GM23248 (cell line): ENCODE data around the gene IGFLR1. TPM values are rescaled to one million over a fixed set of nuclear protein-coding genes. Genes with fewer than 3 reads are reported as not detected.

Experiments
- DNase-seq: peaks from one replicate; pipeline ENCODE4 v3.0.0-alpha.2; 2015
- H2AFZ ChIP-seq: fragments of 200-600 bp; sonication (generic); 2 replicates; pipeline ENCODE4 v1.6.1; 2016; ENCODE audit warnings: antibody characterized with exemption
- H3F3A ChIP-seq: fragments of 200-600 bp; sonication (generic); 2 replicates; pipeline ENCODE4 v1.6.1; 2016; ENCODE audit warnings: mild to moderate bottlenecking, antibody characterized with exemption, mixed run types; ENCODE audit not compliant: insufficient read depth
- H3K27ac ChIP-seq: fragments of 200-600 bp; sonication (generic); 2 replicates; pipeline ENCODE4 v1.5.1; 2016; ENCODE audit warnings: mild to moderate bottlenecking
- H3K27me3 ChIP-seq: fragments of 200-600 bp; sonication (generic); replicated peaks from 2 replicates; pipeline ENCODE4 v1.6.1; 2016; ENCODE audit warnings: mild to moderate bottlenecking; ENCODE audit not compliant: insufficient read depth
- H3K36me3 ChIP-seq: fragments of 200-600 bp; sonication (generic); 2 replicates; pipeline ENCODE4 v1.6.1; 2016; ENCODE audit warnings: low read depth, mild to moderate bottlenecking
- H3K4me1 ChIP-seq: fragments of 200-600 bp; sonication (generic); 2 replicates; pipeline ENCODE4 v1.6.1; 2016; ENCODE audit warnings: mild to moderate bottlenecking; ENCODE audit not compliant: insufficient read depth
- H3K4me2 ChIP-seq: fragments of 200-600 bp; sonication (generic); one replicate; pipeline ENCODE4 v1.6.1; 2016; ENCODE audit warnings: mild to moderate bottlenecking; ENCODE audit not compliant: unreplicated experiment
- H3K4me3 ChIP-seq: fragments of 200-600 bp; sonication (generic); 2 replicates; pipeline ENCODE4 v1.5.1; 2016; ENCODE audit warnings: mild to moderate bottlenecking
- H3K79me2 ChIP-seq: fragments of 200-600 bp; sonication (generic); 2 replicates; pipeline ENCODE4 v1.6.1; 2016; ENCODE audit warnings: mild to moderate bottlenecking; ENCODE audit not compliant: insufficient read depth
- H3K9ac ChIP-seq: fragments of 200-600 bp; sonication (generic); 2 replicates; pipeline ENCODE4 v1.6.1; 2016; ENCODE audit warnings: mild to moderate bottlenecking
- H3K9me2 ChIP-seq: fragments of 200-600 bp; sonication (generic); 2 replicates; pipeline ENCODE4 v1.6.1; 2016; ENCODE audit warnings: mixed run types, mild to moderate bottlenecking, moderate library complexity; ENCODE audit not compliant: insufficient read depth
- H3K9me3 ChIP-seq: fragments of 200-600 bp; sonication (generic); one replicate; pipeline ENCODE4 v1.6.1; 2017; ENCODE audit warnings: low read depth
- H4K20me1 ChIP-seq: fragments of 200-600 bp; sonication (generic); 2 replicates; pipeline ENCODE4 v1.6.0; 2016; ENCODE audit not compliant: insufficient read depth
- EZH2 ChIP-seq: fragments of 200-600 bp; sonication (generic); IDR thresholded peaks from 2 replicates; pipeline ENCODE4 v1.6.1; 2018; ENCODE audit warnings: antibody characterized with exemption, mild to moderate bottlenecking; ENCODE audit not compliant: insufficient read depth, poor library complexity, severe bottlenecking
- EZH2phosphoT487 ChIP-seq: fragments of 200-600 bp; sonication (generic); IDR thresholded peaks from 2 replicates; pipeline ENCODE4 v1.6.1; 2018; ENCODE audit warnings: antibody characterized with exemption, moderate library complexity, mild to moderate bottlenecking, low read depth; ENCODE audit not compliant: insufficient read depth
- WGBS, 2 experiments: methylation state at CpG; one replicate each; pipeline ENCODE4 v1.1.6; 2015 to 2017; ENCODE audit warnings: low lambda C conversion rate in 2 of 2, low coverage in 1 of 2; ENCODE audit errors: missing lambda C conversion rate in 2 of 2; 5-methylcytosine and 5-hydroxymethylcytosine counted together
- in situ Hi-C: fragments of 300-500 bp; cut with MboI; formaldehyde crosslinking; loops from 2 replicates; pipeline ENCODE4 v1.15.0; 2020
- polyA plus RNA-seq: library from polyadenylated mRNA; unstranded; fragments of >200 nt; fragmentation: Nextera tagmentation; extraction: Ambion mirVana; gene quantifications from 2 replicates; pipeline ENCODE4 v1.2.1, GENCODE V29; 2016
- total RNA-seq: library from RNA; depleted of rRNA; stranded (reverse); fragments of >200 nt; shearing (Covaris generic); gene quantifications from 2 replicates; pipeline ENCODE4 v1.2.3, GENCODE V29; 2014

The IGFLR1 gene
- total and polyA plus RNA-seq, 2 experiments from 2014 or later, result 1.4 to 3.2 TPM

DNA sequence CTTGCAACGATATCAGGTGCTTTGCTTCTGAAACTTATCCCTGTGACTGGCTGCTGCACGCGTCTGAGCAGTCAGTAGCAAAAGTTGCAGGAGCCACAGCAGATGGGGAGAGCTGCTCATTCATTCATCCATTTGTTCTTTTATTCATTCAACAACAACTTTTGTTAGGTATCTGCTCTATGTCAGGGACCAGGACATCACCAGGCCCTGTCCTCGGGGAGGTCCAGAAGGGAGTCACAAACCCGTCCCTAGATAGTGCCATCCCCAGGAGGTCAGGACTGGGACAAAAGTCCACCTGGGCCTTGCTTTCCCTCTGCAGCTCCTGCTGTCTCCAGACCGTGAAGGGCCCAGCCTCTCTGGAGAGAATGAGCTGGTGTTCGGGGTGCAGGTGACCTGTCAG is 35.7 kb upstream of the IGFLR1 start:
- in situ Hi-C loops, result no loop called here
- H2AFZ ChIP-seq, result no peak overlapping the region
- no peak overlapping the region for H3K4me2 ChIP-seq
- H4K20me1 ChIP-seq, result no peaks in the 10 kb centered on the region
- no peaks in the 10 kb centered on the region for H3K9me2 ChIP-seq
- no peaks in the 10 kb centered on the region for H3K79me2 ChIP-seq
- 96 to 98% methylated on average over 7 of the region's 7 CpGs for WGBS, 2 experiments
- H3K36me3 ChIP-seq, result no peaks in the 10 kb centered on the region
- DNase-seq, result no peak
- no peaks in the 10 kb centered on the region for H3K9me3 ChIP-seq
- H3K4me1 ChIP-seq, result no peaks in the 10 kb centered on the region
- H3K4me3 ChIP-seq, result no peak overlapping the region
- no peak overlapping the region for H3K9ac ChIP-seq
- peaks cover 4% of the 10 kb centered on the region for H3F3A ChIP-seq
- TF ChIP-seq EZH2phosphoT487 (no peak), EZH2 (no peak)
- H3K27me3 ChIP-seq, result no peaks in the 10 kb centered on the region
- H3K27ac ChIP-seq, result no peak overlapping the region

DNA sequence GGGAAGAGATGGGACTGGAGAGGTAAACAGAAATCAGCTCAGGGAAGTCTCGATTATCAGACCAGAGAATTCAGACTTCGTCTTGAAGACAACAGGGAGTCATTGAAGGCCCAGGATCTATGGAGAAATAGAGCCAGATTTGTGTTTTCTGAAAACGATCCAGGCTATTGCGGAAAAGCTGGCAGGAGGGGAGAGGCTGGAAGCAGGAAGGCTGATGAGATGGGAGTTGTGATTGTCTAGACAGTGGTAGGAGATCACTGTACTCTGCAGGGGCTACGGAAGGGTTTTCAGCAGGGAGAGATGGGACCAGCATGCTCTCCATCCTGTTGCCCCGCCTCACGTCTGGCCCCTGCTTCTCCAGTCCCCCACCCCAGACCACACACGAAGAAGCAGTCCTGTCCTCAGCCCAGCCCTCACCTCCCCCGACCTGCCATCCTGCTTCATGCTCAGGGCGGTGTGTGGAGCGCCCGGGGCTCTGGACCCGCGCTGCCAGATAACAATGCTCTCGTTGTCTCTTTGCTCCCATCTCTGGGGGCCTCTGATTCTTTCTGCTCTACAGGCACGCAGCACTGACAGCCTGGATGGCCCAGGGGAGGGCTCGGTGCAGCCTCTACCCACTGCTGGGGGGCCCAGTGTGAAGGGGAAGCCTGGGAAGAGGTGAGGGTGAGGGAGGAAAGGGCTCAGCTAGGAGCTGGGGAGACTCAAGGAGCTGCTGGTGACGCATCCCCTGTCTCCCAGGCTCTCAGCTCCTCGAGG is 35.0 kb upstream of the IGFLR1 start:
- Histone ChIP-seq H4K20me1 (no peaks in the 10 kb centered on the region), H3K4me1 (no peaks in the 10 kb centered on the region), H3K4me3 (no peak overlapping the region), H3K79me2 (no peaks in the 10 kb centered on the region), H3F3A (peaks cover 11% of the 10 kb centered on the region), H3K9me3 (no peaks in the 10 kb centered on the region), H3K9me2 (no peaks in the 10 kb centered on the region), H3K4me2 (no peak overlapping the region), H3K36me3 (no peaks in the 10 kb centered on the region), H3K27ac (no peak overlapping the region), H3K27me3 (no peaks in the 10 kb centered on the region), H3K9ac (no peak overlapping the region), H2AFZ (no peak overlapping the region)
- no peak for DNase-seq
- TF ChIP-seq EZH2phosphoT487, result no peak
- TF ChIP-seq EZH2, result no peak
- in situ Hi-C loops, result no loop called here
- WGBS, 2 experiments, result 81 to 83% methylated on average over 19 of the region's 19 CpGs

DNA sequence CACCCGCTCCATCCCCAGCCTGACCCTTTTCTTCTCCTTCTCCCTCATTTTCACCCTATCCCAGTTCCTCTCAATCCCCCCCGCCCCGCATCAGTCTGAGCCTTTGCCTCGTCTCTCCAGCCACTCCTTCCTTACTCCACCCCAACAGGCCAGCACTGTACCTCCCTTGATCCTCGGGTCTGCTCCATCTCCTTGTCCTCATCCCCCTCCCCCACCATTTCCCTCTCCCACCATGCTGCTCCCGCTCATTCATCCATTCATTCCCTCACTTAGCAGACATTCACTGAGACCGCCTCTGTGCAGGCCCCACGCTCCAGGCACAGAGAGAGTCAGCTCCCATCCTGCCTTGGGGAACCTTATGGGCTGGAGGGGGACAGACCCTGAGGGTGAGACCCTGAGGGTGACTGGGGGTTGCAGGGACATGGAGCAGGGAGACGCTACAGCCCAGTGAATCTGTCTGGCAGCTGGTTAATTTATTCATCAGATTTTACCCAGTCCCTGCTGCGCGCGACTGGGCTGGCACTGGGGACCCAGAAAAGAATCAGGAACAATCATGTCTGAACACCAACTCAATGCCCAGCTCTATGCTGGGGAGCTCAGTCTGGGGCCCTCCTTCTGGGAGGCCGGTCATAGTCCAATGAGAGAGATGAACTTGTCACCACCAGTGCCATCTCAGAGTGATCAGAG is 34.0 kb upstream of the IGFLR1 start:
- Histone ChIP-seq H3K4me3 (peak overlapping the region; percentile 72), H2AFZ (peak overlapping the region; percentile 75), H3K36me3 (no peaks in the 10 kb centered on the region), H3F3A (peaks cover 12% of the 10 kb centered on the region), H3K4me1 (no peaks in the 10 kb centered on the region), H3K4me2 (peak overlapping the region; percentile 58), H3K27me3 (no peaks in the 10 kb centered on the region), H3K9me2 (no peaks in the 10 kb centered on the region), H3K27ac (no peak overlapping the region), H3K9me3 (no peaks in the 10 kb centered on the region), H4K20me1 (no peaks in the 10 kb centered on the region), H3K9ac (peak overlapping the region; percentile 71), H3K79me2 (no peaks in the 10 kb centered on the region)
- in situ Hi-C loops, result no loop called here
- peak; percentile 12 for DNase-seq
- 59 to 60% methylated on average over 12 to 13 of the region's 13 CpGs for WGBS, 2 experiments
- TF ChIP-seq EZH2phosphoT487, result no peak
- TF ChIP-seq EZH2, result no peak

DNA sequence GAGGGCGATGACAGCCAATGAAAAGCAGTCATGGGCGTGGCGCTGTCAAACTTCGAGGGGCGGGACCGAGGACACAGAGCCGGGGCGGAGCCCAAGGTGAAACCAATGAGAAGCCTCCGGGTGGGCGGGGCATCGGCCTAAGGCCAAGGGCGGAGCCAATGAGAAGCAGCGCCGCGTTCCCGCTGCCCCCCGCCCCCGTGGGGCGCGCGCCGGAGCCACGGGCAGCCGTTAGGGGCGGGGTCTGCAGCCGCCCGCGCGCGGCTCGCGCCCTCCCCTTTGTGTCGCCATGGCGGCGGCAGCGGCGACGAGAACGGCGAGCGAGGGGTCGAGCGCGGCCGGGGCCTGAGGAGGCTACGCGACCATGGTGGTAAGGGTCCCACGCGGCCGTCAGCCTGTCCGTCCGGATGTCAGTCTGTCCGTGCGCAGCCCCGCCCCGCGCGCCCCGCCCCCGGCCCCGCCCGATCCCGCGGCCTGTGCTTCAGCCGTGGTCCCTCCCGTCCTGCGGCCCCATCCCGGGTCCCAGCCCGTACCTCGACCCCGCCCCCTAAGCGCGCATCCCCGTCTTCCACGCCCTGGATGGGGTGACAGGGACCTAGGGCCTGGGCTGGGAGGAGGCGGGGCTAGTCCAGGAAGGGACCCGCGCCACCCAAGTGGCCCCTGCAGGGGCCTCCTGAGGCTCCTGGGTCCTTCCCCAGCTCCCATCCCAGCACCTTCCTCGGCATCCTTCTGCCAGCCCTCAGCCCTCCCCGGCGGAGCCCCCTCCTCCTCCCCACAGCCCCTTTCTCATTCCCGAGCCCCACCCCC is 33.2 kb upstream of the IGFLR1 start, which contains the start of gene ARHGAP33:
ARHGAP33 (plus strand) TSS at position 267 of the 804 bp plus-strand sequence; CDS start at position 362, 95 bp downstream.
- no peaks in the 10 kb centered on the region for H3K36me3 ChIP-seq
- no peaks in the 10 kb centered on the region for H4K20me1 ChIP-seq
- peak; percentile 100 for DNase-seq
- H3K27me3 ChIP-seq, result no peaks in the 10 kb centered on the region
- H3K27ac ChIP-seq, result no peak within 1 kb of the TSS
- no peaks in the 10 kb centered on the region for H3K9me3 ChIP-seq
- H3K9me2 ChIP-seq, result no peaks in the 10 kb centered on the region
- H3K4me2 ChIP-seq, result peak within 1 kb of the TSS; percentile 96
- no peaks in the 10 kb centered on the region for H3K4me1 ChIP-seq
- H3F3A ChIP-seq, result peaks cover 12% of the 10 kb centered on the region
- no peak for TF ChIP-seq EZH2
- 1 to 3% methylated on average over 18 to 45 of the region's 82 CpGs for WGBS, 2 experiments
- no peaks in the 10 kb centered on the region for H3K79me2 ChIP-seq
- peak within 1 kb of the TSS; percentile 71 for H3K9ac ChIP-seq
- in situ Hi-C loops, result no loop called here
- H2AFZ ChIP-seq, result peak within 1 kb of the TSS; percentile 75
- H3K4me3 ChIP-seq, result peak within 1 kb of the TSS; percentile 72
